ENCODE measurements around the gene MED23.

Gene MED23

GRCh38 chr6:131640576-131640975 lies 12.5 kb upstream of the MED23 start:
- no peak for DNase-seq

GRCh38 chr6:131640100-131640499 lies 12.1 kb upstream of the MED23 start:
- no peak for DNase-seq

GRCh38 chr6:131638013-131638412 lies 10.0 kb upstream of the MED23 start:
- DNase-seq, result no peak

GRCh38 chr6:131636880-131637792 lies 9.1 kb upstream of the MED23 start, which contains the start of gene ENPP3:
ENPP3 (plus strand) TSS chr6:131637302; CDS start chr6:131637385, 83 bp downstream.
- peak; percentile 32 to 33 for DNase-seq

GRCh38 chr6:131635384-131636340 lies 7.6 kb upstream of the MED23 start:
- DNase-seq, result no peak

- no peak for DNase-seq
Measured at GRCh38 chr6:131631625-131632289, 3.7 kb upstream of the MED23 start.

- DNase-seq, result no peak
Measured at GRCh38 chr6:131629651-131630050, 1.6 kb upstream of the MED23 start.

GRCh38 chr6:131628726-131629125 lies 684 bp upstream of the MED23 start:
- peak; percentile 16 to 23 for DNase-seq

GRCh38 chr6:131615275-131615674 lies 12.8 kb downstream of the MED23 start:
- DNase-seq, result no peak

- no peak for DNase-seq
Measured at GRCh38 chr6:131613296-131613925, 14.6 kb downstream of the MED23 start.

- no peak for DNase-seq
Measured at GRCh38 chr6:131602781-131603312, 25.2 kb downstream of the MED23 start.

GRCh38 chr6:131600716-131601115 lies 27.3 kb downstream of the MED23 start:
- DNase-seq, result no peak

GRCh38 chr6:131597446-131597845 lies 30.6 kb downstream of the MED23 start:
- DNase-seq, result peak; percentile 15 to 44

GRCh38 chr6:131594074-131594473 lies 34.0 kb downstream of the MED23 start:
- no peak for DNase-seq

- DNase-seq, result no peak
Measured at GRCh38 chr6:131592935-131593334, 35.1 kb downstream of the MED23 start.

GRCh38 chr6:131588643-131589042 lies 39.4 kb downstream of the MED23 start:
- no peak for DNase-seq

- DNase-seq, result no peak
Measured at GRCh38 chr6:131587909-131588308, 40.1 kb downstream of the MED23 start.

GRCh38 chr6:131586543-131586942 lies 41.5 kb downstream of the MED23 start:
- no peak for DNase-seq

GRCh38 chr6:131581523-131581922 lies 46.5 kb downstream of the MED23 start:
- peak; percentile 55 to 59 for DNase-seq

- peak; percentile 24 to 35 for DNase-seq
Measured at GRCh38 chr6:131575834-131576478, 52.1 kb downstream of the MED23 start.

- DNase-seq, result no peak
Measured at GRCh38 chr6:131574686-131575085, 53.4 kb downstream of the MED23 start.

GRCh38 chr6:131574133-131574532 lies 53.9 kb downstream of the MED23 start:
- no peak for DNase-seq

All from AML-193 (cell line).